ENCODE results near the gene SCYL2.

- TF ChIP-seq NR2F2 (IDR thresholded peaks at IDR 0.05; ENCODE audit: borderline replicate concordance, low read depth) = no peak
- TF ChIP-seq MTA3 (CRISPR knock-in tag; IDR thresholded peaks at IDR 0.05) = no peak
- TF ChIP-seq ATF2 (CRISPR knock-in tag; IDR thresholded peaks at IDR 0.05) = no peak
- TF ChIP-seq MXI1 (IDR thresholded peaks at IDR 0.05; ENCODE audit: borderline replicate concordance, low read depth, low read length) = no peak
- TF ChIP-seq ZBTB49 (CRISPR knock-in tag; IDR thresholded peaks at IDR 0.05; ENCODE audit: borderline replicate concordance) = no peak
- no peak for TF ChIP-seq CBFB (CRISPR knock-in tag; IDR thresholded peaks at IDR 0.05)
These were observed 121.4 kb downstream of the SCYL2 start for GRCh38 chr12:100388382-100388781.

All from HepG2 (cell line).